GM19239 (cell line): ENCODE measurements around the gene DOK5.

Experiments used
- DNase-seq: peaks from one replicate; pipeline ENCODE4 v3.0.0; 2011; ENCODE audit warnings: low spot score; ENCODE audit not compliant: insufficient read length
- FAIRE-seq: peaks from 2 replicates; lab custom pipeline; 2011; peaks lifted over from hg19 to GRCh38; lab: Jason Lieb, UNC

Gene DOK5

GRCh38 chr20:54600634-54601033 lies 125.2 kb downstream of the DOK5 start:
- no peak for DNase-seq
- FAIRE-seq: no peak

DNA sequence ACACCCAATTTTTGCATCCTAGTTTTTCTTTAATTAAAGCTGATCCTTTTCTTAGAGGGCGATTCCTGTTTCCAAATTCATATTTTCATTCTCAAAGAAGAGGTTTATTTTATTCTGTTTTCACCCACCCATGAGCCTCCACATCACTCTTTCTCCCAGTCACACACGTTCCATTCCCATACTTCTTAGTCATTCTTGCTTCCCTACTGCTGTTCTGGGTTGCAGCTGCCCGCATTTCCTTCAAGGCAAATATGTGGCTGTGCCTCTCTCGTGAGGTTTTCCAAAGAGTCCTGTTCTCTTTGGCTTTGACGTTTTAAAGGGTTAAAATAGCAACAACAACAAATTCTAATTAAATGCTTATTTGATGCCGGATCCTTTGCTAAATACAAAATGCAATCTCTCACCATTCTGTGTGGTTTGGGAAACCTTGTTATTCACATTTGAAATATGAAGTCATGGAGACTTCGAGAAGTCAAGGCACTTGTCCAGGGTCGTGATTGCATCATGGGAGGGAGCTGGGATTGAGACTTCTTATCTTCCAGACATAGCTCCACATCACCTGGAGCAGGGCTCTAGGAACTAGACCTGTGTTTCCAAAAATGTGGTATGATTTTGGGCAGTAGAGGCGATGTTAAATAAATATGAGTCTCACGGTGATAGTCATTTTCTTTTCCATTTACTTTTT lies 126.6 kb downstream of the DOK5 start:
- DNase-seq (no peak), FAIRE-seq (no peak)

DNA sequence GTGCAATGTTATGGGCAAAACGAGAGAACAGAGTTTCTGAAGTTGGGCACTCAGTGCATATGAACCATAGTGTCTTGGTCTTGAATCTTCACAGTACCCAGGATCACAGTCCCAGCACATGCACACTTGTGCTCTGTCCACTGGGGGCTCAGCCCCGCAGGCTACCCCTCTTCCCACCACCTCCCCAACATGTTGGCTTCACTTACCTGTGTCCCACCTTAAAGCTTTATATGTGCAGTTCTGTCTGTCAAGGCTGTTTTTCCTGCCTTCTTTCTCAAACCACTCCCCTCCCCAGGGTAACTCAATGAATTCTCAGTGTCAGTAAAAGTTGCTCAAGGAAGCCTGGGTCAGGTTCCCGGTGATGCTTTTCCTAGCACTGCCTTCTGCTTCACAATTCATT lies 129.9 kb downstream of the DOK5 start:
- no peak for DNase-seq
- FAIRE-seq: no peak

DNA sequence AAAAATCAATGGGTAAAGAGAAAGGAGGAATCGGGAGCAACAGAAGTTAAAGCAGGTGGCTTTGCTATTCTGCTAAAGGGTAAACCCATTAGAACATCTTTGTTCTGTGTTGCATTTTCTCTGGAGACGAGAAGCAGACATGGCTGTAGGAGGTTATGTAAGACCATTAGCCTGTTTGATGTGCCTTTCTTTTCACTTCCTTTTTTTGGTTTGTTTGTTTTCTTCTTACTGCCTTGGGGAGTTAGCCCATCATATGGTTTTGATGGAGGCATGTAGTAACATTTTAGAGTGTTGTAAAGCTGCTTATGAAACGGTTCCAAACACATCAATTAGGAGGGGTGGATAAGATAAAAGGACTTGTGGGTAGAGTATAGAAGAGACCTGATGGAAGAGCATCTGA lies 131.0 kb downstream of the DOK5 start:
- DNase-seq: no peak
- no peak for FAIRE-seq

DNA sequence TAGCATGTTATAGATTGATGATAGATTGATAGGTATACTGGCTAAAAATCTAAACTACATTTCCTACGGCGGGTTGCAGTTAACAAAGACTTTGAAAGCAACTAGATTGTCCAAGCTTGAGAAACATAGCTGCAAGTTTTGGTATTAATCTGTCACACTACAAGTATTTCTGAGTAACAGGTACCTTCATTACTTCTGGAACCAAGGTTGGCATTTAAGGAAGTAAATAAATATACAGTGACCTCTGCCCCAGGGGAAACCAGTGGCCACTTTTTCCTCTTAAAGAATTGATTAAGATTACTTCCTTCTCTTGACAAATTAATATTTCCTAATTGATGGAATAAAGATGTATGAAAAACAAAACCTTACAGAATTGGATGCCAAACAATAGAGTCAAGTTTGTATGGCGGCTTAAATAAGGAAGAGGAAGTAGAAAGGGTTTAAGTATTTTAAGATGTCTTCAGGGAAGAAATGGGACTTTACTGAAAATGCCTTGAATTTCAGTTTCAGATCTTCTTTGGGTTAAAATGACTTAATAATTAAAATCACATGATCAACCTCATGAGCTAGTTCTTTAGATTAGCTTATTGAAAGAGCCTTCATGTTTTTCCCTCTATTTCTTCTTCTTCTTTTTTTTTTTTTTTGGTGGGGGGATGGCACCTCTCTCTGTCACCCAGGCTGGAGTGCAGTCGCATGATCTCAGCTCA lies 132.8 kb downstream of the DOK5 start:
- DNase-seq (no peak), FAIRE-seq (no peak)

GRCh38 chr20:54608943-54609342 lies 133.6 kb downstream of the DOK5 start:
- FAIRE-seq (no peak), DNase-seq (no peak)

DNA sequence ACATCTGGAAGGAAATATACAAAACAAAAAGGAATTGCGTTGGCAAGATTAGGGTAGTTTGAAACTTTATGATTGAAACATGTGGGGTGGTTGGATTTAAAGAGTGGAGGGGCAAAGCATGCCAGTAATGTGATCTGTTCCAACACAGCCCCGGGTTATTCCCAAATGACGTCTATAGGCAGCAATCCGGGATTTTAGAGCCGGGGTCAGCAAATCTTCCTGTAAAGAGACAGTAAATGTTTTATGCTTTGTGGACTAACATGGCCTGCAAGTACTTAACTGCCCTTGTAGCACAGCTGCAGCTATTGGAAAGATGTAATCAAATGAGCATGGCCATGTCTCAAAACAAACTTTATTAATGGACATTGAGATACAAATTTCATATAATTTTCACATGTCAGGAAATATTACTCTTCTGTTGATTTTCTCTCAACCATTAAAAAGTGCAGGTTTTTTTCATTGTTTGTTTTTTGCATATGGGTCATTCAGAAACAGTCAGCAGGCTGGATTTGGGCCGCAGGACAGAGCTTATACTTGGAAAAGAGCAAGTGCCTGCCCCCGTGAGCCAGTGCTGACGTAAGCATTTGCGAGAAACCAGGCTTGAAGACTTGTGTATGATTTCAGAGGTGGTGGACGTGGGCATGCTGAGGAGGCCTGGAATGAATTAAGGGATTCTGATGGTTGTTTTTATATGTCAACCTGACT lies 136.5 kb downstream of the DOK5 start:
- no peak for FAIRE-seq
- DNase-seq: no peak

DNA sequence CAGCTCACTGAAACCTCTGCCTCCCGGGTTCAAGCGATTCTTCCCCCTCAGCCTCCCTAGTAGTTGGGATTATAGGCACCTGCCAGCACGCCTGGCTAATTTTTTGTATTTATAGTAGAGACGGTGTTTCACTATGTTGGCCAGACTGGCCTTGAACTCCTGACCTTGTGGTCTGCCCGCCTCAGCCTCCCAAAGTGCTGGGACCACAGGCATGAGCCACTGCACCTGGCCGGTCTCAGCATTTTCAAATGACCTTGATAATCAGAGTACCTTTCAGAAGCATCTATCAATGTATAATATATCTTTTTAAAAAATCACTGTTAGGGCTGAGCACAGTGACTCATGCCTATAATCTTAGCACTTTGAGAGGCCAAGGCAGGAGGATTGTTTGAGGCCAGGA lies 143.0 kb downstream of the DOK5 start:
- DNase-seq: no peak
- FAIRE-seq: no peak

DNA sequence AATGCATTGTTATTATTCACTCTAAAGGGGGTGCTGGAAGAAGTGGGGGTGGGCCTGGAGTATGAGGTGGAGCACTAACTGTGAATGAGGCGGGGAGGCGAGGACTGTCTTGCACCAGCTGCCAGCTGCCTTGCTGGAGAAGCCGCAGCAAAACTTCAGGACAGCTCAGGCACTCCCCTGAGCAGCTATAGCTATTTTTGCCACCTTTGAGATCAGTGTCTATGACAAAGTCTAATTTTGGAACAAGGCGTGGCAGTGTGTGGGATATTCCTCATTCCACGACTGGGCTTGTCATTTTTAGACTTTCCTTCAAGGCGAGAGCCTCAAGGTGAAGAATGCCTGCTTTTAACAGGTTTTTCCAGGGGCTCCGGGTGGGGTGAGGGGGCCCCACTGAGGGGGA lies 143.8 kb downstream of the DOK5 start:
- FAIRE-seq: no peak
- no peak for DNase-seq

DNA sequence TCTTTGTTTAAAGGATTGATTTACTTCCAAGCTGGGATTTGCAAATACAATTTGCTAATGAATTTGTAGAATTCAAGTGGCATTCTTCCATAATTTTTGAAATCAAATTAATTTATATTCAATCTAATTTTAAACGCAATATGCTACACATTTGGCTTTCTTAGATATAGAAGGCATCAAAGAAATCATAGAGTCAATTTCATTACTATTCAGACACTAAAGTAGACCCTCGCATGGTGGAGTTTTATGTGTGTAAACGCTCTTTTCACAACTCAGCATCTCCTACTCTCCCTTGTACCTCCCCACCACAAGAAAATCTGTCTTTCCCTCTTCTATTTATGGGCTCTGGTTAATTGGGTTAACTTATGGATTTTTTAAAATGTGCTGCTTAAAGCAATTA lies 144.3 kb downstream of the DOK5 start:
- FAIRE-seq: no peak
- DNase-seq: no peak

- FAIRE-seq (no peak), DNase-seq (no peak)
Observed at GRCh38 chr20:54620611-54621010, 145.2 kb downstream of the DOK5 start.

DNA sequence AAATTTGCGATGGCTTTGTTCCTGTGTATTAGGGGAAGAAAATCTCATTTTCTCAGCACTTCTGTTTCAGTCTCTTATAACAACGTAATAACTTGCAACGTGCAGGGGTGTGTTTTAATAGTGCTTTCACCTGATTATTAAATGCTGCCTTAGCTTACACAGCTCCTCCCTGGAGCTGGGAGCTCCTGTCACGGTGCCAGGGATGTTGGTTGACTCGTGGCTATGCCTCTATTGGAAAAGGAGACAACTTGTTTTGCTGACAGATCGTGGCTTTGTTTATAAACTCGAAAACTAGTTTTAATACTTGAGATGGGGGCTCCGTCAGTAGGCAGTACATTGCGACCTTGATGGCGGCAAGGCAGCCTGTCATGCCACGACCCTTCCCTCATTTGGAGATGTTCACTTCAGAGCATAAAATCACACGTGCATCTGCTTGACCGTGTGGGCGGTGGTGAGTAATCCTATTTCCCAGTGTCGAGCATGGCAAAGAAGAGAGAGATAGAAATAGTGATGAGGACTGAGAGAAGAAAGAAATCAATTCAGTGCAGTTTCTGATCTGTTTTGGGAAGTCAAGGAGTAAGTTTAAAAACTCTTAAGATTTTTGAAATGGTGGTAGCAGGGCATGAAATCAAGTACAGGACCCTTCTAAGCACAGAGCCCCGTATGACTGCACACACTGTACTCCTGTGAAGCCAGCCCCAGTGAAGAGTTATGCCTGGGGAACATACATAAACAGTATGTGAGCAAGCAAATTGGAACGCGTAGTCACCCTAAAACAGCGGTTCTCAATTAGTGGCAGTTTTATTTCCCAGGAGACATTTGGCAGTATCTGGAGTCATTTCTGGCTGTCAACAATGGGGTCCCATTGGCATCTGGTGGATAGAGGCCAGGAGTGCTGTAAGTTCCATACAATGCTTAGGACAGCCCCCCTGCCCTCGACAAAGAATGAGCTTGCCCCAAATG lies 147.2 kb downstream of the DOK5 start:
- no peak for FAIRE-seq
- DNase-seq: no peak

DNA sequence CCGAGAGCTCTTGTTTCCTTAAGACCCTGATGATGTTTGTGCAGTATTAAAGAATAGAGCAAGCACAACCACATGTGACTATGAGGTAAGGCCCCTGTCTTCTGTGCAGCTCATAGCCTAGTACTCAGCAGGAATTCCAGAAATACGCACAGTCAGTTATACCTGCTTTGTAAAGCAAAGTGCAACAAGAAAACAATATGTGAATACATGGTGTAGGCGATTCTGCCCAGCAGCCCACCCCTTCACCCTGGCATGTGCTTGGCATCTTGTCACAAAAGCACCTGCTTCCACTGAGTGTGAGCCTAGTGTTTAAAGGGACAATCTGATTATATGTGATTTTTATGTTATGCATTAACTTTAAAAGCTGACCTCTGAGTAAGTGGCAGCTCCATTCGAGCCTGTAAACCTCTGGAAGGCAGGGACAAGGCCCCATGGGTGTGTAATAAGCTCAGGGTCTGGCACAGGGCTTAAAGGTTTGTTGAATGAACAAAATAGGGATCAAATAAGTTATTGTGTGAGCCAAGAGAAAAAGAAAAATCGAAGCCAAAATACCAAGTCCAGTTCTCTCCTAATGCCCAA lies 148.7 kb downstream of the DOK5 start:
- DNase-seq: no peak
- FAIRE-seq: no peak

DNA sequence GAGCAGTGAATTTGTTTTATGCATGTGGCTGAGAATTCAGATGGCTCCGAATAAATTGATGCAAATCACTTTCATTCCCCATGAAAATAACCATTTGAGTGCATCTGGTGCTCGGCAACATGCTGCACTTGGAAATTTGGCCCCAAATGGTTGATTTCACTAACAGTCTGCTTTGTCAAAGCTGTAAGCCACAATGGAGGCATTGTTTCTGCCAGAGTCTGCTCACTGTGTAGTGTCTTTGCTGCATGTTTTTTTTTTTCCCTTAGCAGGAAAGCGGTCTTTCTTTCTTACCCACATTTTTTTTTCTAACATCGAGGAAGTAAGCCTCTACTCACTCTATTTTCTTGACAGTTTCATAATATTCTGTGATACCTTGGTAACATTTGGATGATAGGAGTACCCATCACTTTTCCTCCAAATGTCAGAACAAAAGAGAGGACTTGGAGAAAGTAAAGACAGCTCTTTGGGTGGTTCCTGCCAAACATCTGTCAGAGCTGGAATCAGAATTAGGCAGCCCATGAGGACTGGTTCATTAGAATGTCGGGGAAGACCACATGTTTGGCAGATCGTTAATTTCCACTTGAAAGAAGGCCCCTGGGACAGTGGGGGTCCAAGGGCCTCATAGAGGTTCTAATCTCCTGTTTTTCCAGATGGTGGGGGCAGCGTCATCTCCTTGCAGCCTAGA lies 149.5 kb downstream of the DOK5 start:
- FAIRE-seq (no peak), DNase-seq (no peak)

DNA sequence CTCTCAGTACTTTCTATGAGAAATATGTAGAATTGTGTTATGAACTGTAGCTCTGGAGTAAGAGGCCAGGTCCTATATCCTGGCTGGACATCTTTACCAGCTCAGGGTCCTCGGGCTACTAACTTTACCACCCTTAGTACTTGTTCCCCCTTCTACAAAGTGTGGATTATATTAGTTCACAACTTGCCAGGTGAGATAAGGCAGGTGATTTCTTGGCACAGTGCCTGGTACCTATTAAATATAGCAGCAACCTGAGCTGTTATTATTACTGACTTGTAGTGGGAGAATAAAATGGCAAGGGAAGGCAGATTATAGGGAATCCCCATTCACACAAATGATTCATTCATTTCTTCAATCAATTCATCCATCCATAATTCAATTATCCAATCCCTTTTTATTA lies 150.1 kb downstream of the DOK5 start:
- no peak for FAIRE-seq
- DNase-seq: no peak

DNA sequence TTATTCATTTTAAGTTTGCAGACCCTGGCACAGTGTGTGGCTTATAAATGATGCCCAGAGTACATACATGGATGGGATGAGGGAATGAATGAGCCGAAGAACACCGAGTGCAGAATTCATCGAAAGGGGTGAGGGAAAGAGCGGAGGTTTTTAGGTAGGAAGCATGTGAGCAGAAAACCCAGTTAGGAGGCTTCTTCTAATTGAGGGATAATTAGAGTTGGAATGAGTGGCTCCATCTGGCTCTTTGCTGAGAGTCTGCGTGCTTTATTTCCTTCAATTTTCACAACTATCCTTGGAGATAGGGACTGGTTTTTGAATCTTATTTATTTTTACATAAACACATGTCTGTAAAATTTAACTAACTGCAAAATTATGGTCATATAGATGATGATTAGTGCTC lies 150.7 kb downstream of the DOK5 start:
- FAIRE-seq (no peak), DNase-seq (no peak)

DNA sequence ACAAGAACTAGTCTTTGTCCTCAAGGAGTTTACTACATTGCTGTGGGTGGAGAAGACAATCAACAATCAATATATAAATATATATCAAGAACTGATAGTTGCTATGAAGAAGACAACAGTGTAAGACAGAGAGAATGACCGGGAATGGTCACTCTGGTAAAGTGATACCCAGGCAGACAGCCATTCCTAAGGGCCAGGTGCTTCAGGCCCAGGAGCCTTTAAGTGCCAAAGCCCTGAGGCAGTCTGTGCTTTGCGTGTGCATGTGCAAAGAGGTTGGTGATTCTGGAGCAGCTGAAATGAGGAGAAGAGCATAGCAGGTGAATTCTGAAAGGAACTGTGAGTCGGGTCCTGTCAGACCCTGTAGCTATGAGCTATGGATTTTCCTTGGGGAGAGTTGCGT lies 154.2 kb downstream of the DOK5 start:
- FAIRE-seq: no peak
- no peak for DNase-seq

- DNase-seq: no peak
- FAIRE-seq: no peak
Observed at GRCh38 chr20:54630582-54630981, 155.2 kb downstream of the DOK5 start.

DNA sequence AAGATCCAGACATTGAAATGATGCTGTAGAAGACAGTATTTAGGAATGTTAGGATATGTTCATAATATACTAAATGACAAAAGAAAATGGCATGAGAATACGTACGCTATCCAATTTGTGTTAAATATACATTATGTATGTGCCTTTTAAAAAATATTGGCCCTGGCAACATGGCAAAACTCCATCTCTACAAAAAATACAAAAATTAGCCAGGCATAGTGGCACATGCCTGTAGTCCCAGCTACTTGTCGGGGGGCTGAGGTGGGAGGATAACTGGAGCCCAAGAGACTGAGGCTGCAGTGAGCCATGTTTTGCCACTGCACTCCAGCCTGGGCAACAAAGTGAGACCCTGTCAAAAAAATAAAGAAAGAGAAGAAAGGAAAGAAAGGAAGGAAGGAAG lies 155.7 kb downstream of the DOK5 start:
- FAIRE-seq: no peak

More for the DNA sequence above, 155.7 kb downstream of the DOK5 start:
- no peak for DNase-seq
